ENCODE data around the gene GPR142. TPM values are rescaled to one million over a fixed set of nuclear protein-coding genes. Genes with fewer than 3 reads are reported as not detected.

Gene GPR142
- total and polyA plus RNA-seq, 2 donors (not counting 3 experiments of a cell fraction or from before 2014, with no cell fraction given): not detected

- H4K20me1 ChIP-seq (replicated peaks; ENCODE audit: control insufficient read depth, extremely low read depth, insufficient read depth, low read length): no peaks in the 10 kb centered on the region
- POLR2A ChIA-PET: no interaction called here
- no peak for TF ChIP-seq POLR2A (IDR thresholded peaks at IDR 0.05; ENCODE audit: low read depth, low read length)
- TF ChIP-seq CTCF (IDR thresholded peaks at IDR 0.05; ENCODE audit: extremely low read depth in 1 of 2, insufficient read depth in 1 of 2, low read depth in 1 of 2, low read length in 2 of 2): no peak
- no peak for TF ChIP-seq FOS (IDR thresholded peaks at IDR 0.05; ENCODE audit: borderline replicate concordance, insufficient read depth, low read length)
- TF ChIP-seq GATA2 (IDR thresholded peaks at IDR 0.05; ENCODE audit: insufficient read depth, insufficient read length, low read depth, low read length): no peak
- no peak for TF ChIP-seq JUN (IDR thresholded peaks at IDR 0.05; ENCODE audit: borderline replicate concordance, insufficient read depth, insufficient read length, low read depth)
- TF ChIP-seq POLR2AphosphoS5 (IDR thresholded peaks at IDR 0.05; ENCODE audit: insufficient read depth, low read depth, low read length): no peak
- no peak for TF ChIP-seq EZH2 (IDR thresholded peaks at IDR 0.05; ENCODE audit: borderline replicate concordance, low read depth, low read length, severe bottlenecking)
- TF ChIP-seq MYC (IDR thresholded peaks at IDR 0.05; ENCODE audit: low read depth, low read length): no peak
- TF ChIP-seq, protein P1, sequence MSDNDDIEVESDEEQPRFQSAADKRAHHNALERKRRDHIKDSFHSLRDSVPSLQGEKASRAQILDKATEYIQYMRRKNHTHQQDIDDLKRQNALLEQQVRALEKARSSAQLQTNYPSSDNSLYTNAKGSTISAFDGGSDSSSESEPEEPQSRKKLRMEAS (IDR thresholded peaks at IDR 0.05; ENCODE audit: insufficient read depth, insufficient read length): no peak
- dilution Hi-C loops (cut with MboI; ENCODE audit: extremely low pct_ligation_motif_present, low sequenced_read_pairs): no loop called here
- no peaks in the 10 kb centered on the region for H3K79me2 ChIP-seq (ENCODE audit: control insufficient read depth, insufficient read depth, low read length)
- no TSS peak for BruUV-seq (replicated peaks)
- H3K9ac ChIP-seq (replicated peaks; ENCODE audit: extremely low read depth, insufficient read depth, low read length): no peak overlapping the region
- no peak overlapping the region for H3K27ac ChIP-seq (ENCODE audit: insufficient read depth, low read depth, low read length)
- H3K4me3 ChIP-seq (replicated peaks in 1 of 3; ENCODE audit: insufficient read depth in 1 of 3, low read depth in 1 of 3, low read length in 3 of 3): no peak overlapping the region
- intact Hi-C loops (cut with micrococcal nuclease): no loop called here
- no peak overlapping the region for H3K4me2 ChIP-seq (ENCODE audit: insufficient read depth, low read length)
- no peaks in the 10 kb centered on the region for H3K27me3 ChIP-seq (ENCODE audit: control insufficient read depth in 2 of 2, insufficient read depth in 2 of 2, low read length in 2 of 2)
- no peaks in the 10 kb centered on the region for H3K9me1 ChIP-seq (replicated peaks; ENCODE audit: control insufficient read depth, extremely low read depth, insufficient read depth, low read length)
- CTCF ChIA-PET: interaction anchor here (0.7 to 2.3 kb wide), 2 partner anchors 10 to 21 kb away, joined by 3 to 10 read pairs; no protein-coding TSS in a partner anchor
- FAIRE-seq: no peak
- no peaks in the 10 kb centered on the region for H3K4me1 ChIP-seq (ENCODE audit: control insufficient read depth, extremely low read depth, insufficient read depth, low read length)
- DNase-seq (ENCODE audit: low read depth, low spot score): no peak
- H2AFZ ChIP-seq (ENCODE audit: low read depth, low read length): no peak overlapping the region
- H3K9me3 ChIP-seq (replicated peaks; ENCODE audit: control insufficient read depth, insufficient read depth, low read length): no peaks in the 10 kb centered on the region
- H3K36me3 ChIP-seq (ENCODE audit: control insufficient read depth in 2 of 2, extremely low read depth in 1 of 2, insufficient read depth in 2 of 2, low read length in 2 of 2): no peaks in the 10 kb centered on the region
Observed at GRCh38 chr17:74389084-74389753, 21.9 kb downstream of the GPR142 start.
